Skin of body (tissue), 3 donors: ENCODE results near the gene ELK3. TPM values are rescaled to one million over a fixed set of nuclear protein-coding genes. Genes with fewer than 3 reads are reported as not detected.
"Not testable (repeated sequence)": the region's sequence is repeated elsewhere in the genome, so short reads cannot be mapped to it uniquely, and the experiment has no call there.

Experiments
- DNase-seq: peaks from one replicate; lab custom pipeline; 2025; lab: John Stamatoyannopoulos, UW
- small RNA-seq: library from RNA; depleted of rRNA; stranded (forward); fragments of <200 nt; gene quantifications from one replicate; pipeline ENCODE3, GENCODE V24; 2014; ENCODE audit warnings: low replicate concordance
- total RNA-seq: library from RNA; depleted of rRNA; stranded (reverse); fragments of >200 nt; gene quantifications from one replicate; pipeline ENCODE4 v1.2.3, GENCODE V29; 2014

Gene ELK3
- total RNA-seq, 1 donor from 2014 or later = 15.1 TPM

GRCh38 chr12:96303653-96304052 lies 109.5 kb downstream of the ELK3 start:
- no peak for DNase-seq

DNA sequence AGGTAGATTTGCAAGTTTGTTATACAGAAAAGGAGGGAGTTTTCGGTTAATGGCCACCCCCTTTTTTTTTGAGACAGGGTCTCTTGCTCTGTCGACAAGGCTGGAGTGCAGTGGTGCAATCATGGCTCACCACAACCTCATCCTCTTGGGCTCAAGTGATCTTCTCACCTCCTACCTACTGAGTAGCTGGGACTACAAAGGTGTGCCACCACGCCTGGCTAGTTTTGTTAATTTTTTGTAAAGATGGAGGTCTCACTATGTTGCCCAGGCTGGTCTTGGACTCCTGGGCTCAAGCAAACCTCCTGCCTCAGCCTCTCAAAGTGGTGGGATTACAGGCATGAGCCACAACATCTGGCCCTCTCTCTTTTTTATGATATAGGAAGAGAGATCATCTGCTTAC lies 111.5 kb downstream of the ELK3 start:
- DNase-seq = no peak

DNA sequence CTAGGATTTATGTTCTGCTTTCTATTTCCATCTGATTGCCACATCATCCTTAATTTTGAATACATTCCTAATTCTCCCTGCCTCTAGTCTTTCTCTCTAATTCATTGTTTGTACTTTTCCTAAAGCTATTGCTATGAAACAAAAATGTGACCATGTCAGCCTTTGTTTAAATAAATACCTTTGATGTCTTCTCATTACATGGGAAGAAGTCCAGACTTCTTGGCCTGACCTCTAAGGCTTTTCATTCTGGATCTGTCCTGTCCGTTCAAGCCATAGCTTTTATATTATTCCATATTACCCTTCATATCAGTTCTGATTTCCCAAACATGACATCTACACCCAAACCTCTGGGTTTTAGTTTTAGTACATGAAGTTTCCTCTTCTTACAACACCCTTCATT lies 114.7 kb downstream of the ELK3 start:
- DNase-seq = no peak

DNA sequence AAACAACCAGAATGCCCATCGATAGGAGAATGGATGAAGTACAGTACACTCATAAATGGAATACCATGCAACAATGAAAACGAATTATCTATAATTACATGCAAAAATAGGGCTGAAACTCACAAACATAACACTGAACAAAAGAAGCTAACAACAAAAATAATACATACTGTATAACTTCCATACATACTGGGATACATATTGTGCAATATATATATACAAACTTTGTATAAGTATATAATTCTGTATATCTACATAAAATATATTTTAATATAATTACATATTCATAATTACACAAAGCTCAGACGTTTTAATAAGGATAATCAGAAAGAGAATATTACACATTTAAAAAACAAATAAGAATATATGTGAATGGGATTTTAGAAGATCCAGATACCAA lies 115.9 kb downstream of the ELK3 start:
- DNase-seq = no peak

GRCh38 chr12:96311191-96311590 lies 117.0 kb downstream of the ELK3 start:
- DNase-seq = no peak

DNA sequence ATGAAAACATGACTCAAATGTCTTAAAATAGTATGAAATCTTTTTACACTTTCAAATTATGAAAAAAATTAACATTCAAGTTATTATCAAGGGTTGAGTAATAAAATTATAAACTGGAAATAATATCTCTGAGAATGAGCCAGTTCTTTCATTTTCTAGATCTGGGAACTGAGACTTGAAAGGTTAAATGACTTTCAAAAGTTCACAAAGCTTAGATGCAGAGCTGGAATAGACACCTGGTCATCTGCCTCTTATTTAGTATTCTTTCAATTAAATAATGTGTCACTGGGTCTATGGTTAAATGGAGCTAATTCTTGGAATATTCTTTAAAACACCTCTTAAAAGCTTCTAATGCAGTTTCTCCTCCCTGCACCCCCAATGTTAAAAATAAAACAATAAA lies 119.4 kb downstream of the ELK3 start:
- no peak for DNase-seq

- no peak for DNase-seq
These were observed 120.5 kb downstream of the ELK3 start for GRCh38 chr12:96314723-96315122.

DNA sequence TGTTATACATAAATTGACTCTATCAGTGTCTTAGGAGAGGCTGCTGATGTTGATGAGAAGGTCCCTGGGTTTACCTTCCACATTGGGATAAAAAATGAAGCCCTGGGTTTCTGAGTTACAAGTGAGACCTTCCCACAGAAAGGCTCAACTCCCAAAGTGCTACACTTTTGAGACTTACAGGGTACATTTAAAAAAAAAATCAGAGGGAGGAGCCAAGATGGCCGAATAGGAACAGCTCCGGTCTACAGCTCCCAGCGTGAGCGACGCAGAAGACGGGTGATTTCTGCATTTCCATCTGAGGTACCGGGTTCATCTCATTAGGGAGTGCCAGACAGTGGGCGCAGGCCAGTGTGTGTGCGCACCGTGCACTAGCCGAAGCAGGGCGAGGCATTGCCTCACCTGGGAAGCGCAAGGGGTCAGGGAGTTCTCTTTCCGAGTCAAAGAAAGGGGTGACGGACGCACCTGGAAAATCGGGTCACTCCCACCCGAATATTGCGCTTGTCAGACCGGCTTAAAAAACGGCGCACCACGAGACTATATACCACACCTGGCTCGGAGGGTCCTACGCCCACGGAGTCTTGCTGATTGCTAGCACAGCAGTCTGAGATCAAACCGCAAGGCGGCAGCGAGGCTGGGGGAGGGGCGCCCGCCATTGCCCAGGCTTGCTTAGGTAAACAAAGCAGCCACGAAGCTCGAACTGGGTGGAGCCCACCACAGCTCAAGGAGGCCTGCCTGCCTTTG lies 121.7 kb downstream of the ELK3 start:
- DNase-seq = not testable (repeated sequence)

GRCh38 chr12:96317801-96318200 lies 123.6 kb downstream of the ELK3 start:
- not testable (repeated sequence) for DNase-seq

Small RNA genes lying within 50 kb of the gene (small RNA-seq; reads per million reads assigned to genes)
- gene RNU4-24P = not detected

Other genes starting within 250 kb of the ELK3 start
- gene HAL, start 198.0 kb upstream of the ELK3 start, total RNA-seq = 26.6 TPM
- 52.9 TPM for gene LTA4H, start 158.8 kb upstream of the ELK3 start, total RNA-seq
- 65.8 TPM for gene CDK17, start 206.1 kb downstream of the ELK3 start, total RNA-seq